NT2/D1 (cell line): ENCODE data around the gene KRT27.
A peak's percentile ranks its signal among the peaks of the same experiment; 100 is the strongest.

Experiments used
- DNase-seq: peaks from one replicate; pipeline ENCODE4 v3.0.0-alpha.2; 2011; ENCODE audit warnings: low read depth, low spot score
- H3K27me3 ChIP-seq: 2 replicates; pipeline ENCODE4 v1.6.0; 2011; ENCODE audit warnings: mild to moderate bottlenecking; ENCODE audit not compliant: insufficient read length, insufficient read depth
- H3K36me3 ChIP-seq: 2 replicates; pipeline ENCODE4 v1.6.1; 2011; ENCODE audit warnings: mild to moderate bottlenecking, low read length, mixed read lengths; ENCODE audit not compliant: insufficient read depth, insufficient read length
- H3K4me1 ChIP-seq: 2 replicates; pipeline ENCODE4 v1.5.1; 2011; ENCODE audit not compliant: insufficient read depth, insufficient read length
- H3K4me3 ChIP-seq: 2 replicates; pipeline ENCODE4 v1.5.1; 2011; ENCODE audit warnings: low read depth; ENCODE audit not compliant: insufficient read length
- H3K9ac ChIP-seq: 2 replicates; pipeline ENCODE4 v1.6.0; 2011; ENCODE audit warnings: low read depth; ENCODE audit not compliant: insufficient read length
- H3K9me3 ChIP-seq: 2 replicates; pipeline ENCODE4 v1.5.1; 2011; ENCODE audit warnings: mild to moderate bottlenecking, low read length; ENCODE audit not compliant: insufficient read depth
- SUZ12 ChIP-seq: IDR thresholded peaks from 2 replicates; pipeline ENCODE4 v1.6.1; 2011; ENCODE audit not compliant: insufficient read length, insufficient read depth; ENCODE audit errors: extremely low read depth
- YY1 ChIP-seq: IDR thresholded peaks from 2 replicates; pipeline ENCODE4 v1.6.1; 2011; ENCODE audit not compliant: insufficient read length, insufficient read depth
- ZNF274 ChIP-seq: IDR thresholded peaks from 2 replicates; pipeline ENCODE4 v1.6.1; 2011; ENCODE audit warnings: mild to moderate bottlenecking, low read depth, low read length

KRT27 gene

GRCh38 chr17:40822132-40822812, 39.9 kb upstream of the KRT27 start, which contains the start of gene KRT10:
KRT10 (minus strand) TSS chr17:40822614; CDS start chr17:40822585, 29 bp downstream.
- no peak for DNase-seq
- Histone ChIP-seq H3K4me3 (no peak within 1 kb of the TSS), H3K9ac (no peak within 1 kb of the TSS), H3K27me3 (no peaks in the 10 kb centered on the region), H3K9me3 (no peaks in the 10 kb centered on the region), H3K36me3 (peaks cover 30% of the 10 kb centered on the region), H3K4me1 (no peaks in the 10 kb centered on the region)
- TF ChIP-seq ZNF274 (no peak), YY1 (no peak), SUZ12 (no peak)

GRCh38 chr17:40821536-40821935, 39.2 kb upstream of the KRT27 start:
- DNase-seq: no peak
- peaks cover 37% of the 10 kb centered on the region for H3K36me3 ChIP-seq
- no peak overlapping the region for H3K4me3 ChIP-seq
- H3K9me3 ChIP-seq: no peaks in the 10 kb centered on the region
- TF ChIP-seq SUZ12: no peak
- no peak for TF ChIP-seq YY1
- no peak for TF ChIP-seq ZNF274
- H3K27me3 ChIP-seq: no peaks in the 10 kb centered on the region
- H3K9ac ChIP-seq: no peak overlapping the region
- H3K4me1 ChIP-seq: no peaks in the 10 kb centered on the region

DNA sequence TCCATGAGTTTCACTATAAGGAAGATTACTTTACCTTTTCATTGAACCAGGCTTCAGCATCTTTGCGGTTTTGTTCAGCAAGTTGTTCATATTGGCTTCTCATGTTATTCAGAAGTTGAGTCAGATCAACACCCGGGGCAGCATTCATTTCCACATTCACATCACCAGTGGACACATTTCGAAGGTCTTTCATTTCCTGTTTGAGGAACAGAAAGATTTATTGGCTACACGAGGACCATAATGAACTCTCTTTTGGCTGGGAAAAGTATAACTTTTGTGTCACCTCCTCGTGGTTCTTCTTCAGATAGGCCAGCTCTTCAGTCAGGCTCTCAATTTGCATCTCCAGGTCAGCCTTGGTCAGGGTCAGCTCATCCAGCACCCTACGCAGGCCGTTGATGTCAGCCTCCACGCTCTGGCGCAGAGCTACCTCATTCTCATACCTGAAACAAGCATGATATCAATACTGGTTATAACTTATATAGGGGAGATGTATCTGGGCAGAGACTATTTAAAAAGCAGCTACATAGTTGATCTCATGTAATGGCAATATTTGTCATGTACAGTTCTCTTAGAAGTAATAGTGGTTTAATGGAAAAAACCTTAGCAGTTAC, 38.0 kb upstream of the KRT27 start:
- DNase-seq: no peak
- no peaks in the 10 kb centered on the region for H3K27me3 ChIP-seq
- H3K36me3 ChIP-seq: peaks cover 37% of the 10 kb centered on the region
- H3K9ac ChIP-seq: no peak overlapping the region
- TF ChIP-seq SUZ12 (no peak), ZNF274 (no peak), YY1 (no peak)
- H3K4me1 ChIP-seq: no peaks in the 10 kb centered on the region
- H3K9me3 ChIP-seq: no peaks in the 10 kb centered on the region
- peak overlapping the region; percentile 76 for H3K4me3 ChIP-seq

GRCh38 chr17:40819528-40820125, 37.3 kb upstream of the KRT27 start:
- no peaks in the 10 kb centered on the region for H3K9me3 ChIP-seq
- H3K36me3 ChIP-seq: peaks cover 37% of the 10 kb centered on the region
- peak overlapping the region; percentile 85 for H3K9ac ChIP-seq
- TF ChIP-seq ZNF274 (no peak), SUZ12 (no peak), YY1 (no peak)
- H3K4me3 ChIP-seq: peak overlapping the region; percentile 76
- H3K27me3 ChIP-seq: no peaks in the 10 kb centered on the region
- no peaks in the 10 kb centered on the region for H3K4me1 ChIP-seq
- DNase-seq: no peak

DNA sequence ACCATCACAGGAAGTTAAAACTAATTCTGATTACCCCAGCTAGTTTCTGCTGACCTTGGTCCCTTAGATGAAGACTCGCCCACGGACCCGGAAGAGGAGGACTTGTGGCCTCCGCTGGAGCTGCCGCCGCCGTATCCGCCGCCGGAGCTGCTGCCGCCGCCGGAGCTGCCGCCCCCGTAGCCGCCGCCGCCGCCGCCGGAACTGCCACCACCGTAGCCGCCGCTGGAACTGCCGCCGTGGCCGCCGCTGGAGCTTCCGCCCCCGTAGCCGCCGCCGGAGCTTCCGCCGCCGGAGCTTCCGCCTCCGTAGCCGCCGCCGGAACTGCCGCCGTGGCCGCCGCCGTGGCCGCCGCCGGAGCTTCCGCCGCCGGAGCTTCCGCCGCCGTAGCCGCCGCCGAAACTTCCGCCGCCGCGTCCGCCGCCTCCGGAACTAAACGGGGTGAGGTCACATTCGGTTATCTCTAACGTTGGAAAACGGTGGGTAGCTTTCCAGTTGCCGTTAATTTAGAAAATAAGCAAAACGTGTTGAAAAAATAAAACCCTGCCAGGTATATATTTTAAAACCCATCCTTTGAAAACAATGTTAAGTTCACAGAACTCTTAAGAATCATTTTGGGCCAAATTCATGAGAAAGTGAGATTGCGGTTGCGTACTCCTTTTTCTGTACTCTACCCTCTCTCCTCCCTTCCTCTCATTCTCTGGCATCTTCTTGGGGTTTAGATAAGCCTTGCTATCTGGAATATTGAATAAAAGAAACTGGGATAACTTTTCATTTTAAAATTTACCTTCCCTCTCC, 36.6 kb upstream of the KRT27 start:
- TF ChIP-seq SUZ12 (no peak), YY1 (no peak), ZNF274 (no peak)
- Histone ChIP-seq H3K4me1 (no peaks in the 10 kb centered on the region), H3K9ac (peak overlapping the region; percentile 85), H3K27me3 (no peaks in the 10 kb centered on the region), H3K9me3 (no peaks in the 10 kb centered on the region), H3K36me3 (peaks cover 37% of the 10 kb centered on the region), H3K4me3 (peak overlapping the region; percentile 76)
- DNase-seq: peak; percentile 54

DNA sequence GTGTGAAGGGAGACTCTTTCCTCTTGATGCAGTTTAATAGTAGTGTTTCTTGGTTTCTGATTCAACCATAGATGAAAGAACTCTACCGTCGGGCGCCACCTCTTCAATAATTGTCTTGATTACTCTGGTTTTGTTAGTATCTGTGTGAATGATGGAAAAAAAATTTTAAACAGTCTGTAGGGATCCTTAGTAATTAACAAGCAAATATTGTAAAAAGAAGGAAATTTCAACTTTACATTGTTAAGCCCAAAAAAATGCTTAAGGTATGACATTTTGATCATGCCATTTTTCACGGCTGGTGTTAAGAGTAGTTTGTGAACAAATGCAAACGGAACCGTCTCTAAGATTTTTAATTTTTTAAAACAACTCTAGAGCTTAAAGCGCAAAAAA, 36.0 kb upstream of the KRT27 start:
- no peak for DNase-seq
- no peaks in the 10 kb centered on the region for H3K27me3 ChIP-seq
- no peaks in the 10 kb centered on the region for H3K4me1 ChIP-seq
- H3K4me3 ChIP-seq: peak overlapping the region; percentile 66
- TF ChIP-seq ZNF274 (no peak), YY1 (no peak), SUZ12 (no peak)
- H3K36me3 ChIP-seq: peaks cover 37% of the 10 kb centered on the region
- no peaks in the 10 kb centered on the region for H3K9me3 ChIP-seq
- H3K9ac ChIP-seq: peak overlapping the region; percentile 83
